SIG-M5 (cell line): Measurements from ENCODE around the gene OSBP2.

Experiments
- DNase-seq: peaks from one replicate; lab custom pipeline; 2025; lab: John Stamatoyannopoulos, UW

The OSBP2 gene

DNA sequence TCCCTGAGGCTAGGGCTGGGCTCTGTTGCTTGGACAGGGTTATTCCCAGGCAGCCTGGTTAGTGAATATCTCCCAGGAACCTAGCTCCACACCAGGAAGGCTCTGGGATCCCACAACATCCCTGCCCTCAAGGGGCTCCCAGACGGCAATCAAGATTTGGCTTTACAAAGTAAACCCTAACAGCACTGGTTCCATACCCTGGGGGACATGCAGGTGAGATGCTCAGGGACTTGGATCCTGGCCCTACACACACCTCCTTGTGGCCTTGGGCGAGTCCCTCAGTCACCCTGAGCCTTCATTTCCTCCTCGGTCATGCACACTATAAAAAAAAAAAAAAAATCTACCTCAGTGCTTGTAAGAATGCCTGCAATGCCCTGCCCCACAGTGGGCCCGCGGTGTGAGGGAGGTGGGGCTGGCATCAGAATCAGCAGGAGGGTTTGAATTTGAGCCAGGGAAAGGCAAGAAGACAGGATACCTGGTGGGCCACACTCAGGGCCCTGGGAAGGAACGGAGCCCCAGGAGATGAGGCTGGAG lies 187.6 kb downstream of the OSBP2 start:
- no peak for DNase-seq

GRCh38 chr22:30882974-30883533 lies 188.4 kb downstream of the OSBP2 start:
- no peak for DNase-seq

- no peak for DNase-seq
These were observed 189.0 kb downstream of the OSBP2 start for GRCh38 chr22:30883586-30884145.

DNA sequence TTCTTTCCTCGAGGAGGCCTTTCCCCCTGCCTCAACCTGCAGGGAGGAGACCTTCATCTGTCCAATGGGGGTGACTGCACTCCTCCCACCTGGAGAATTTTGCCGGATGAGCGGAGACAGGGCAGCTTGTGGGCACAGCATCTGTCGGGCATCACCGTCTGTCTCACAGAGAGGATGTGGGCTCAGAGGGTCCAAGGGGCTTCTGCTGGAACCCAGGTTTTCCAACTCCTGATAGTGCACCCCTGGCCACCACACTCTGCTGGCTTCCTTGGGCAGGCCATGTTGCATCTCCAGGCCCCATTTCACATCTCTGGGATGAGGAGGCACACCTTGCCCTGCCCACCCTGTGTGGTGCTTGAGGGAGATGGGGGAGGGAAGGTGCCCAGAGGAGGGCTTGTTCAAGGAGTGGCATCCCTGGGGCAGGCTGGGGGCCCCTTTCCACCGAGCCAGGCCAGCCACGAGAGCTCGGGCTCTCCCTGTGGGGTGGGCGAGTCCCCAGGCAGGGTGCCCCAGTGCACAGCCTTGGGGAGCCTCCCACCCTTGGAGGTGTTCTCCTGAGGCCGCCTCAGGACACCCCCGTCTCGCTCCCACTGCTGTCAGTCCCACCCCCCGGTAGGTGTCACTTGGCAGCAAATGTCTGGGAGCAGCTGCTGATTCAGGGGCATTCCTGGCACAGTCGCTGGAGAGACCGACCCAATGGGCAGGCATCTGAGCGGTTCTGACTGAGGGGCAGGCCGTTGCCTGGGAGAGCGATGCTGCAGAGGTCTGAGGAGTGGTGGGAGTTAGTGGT lies 189.7 kb downstream of the OSBP2 start:
- DNase-seq, result no peak

DNA sequence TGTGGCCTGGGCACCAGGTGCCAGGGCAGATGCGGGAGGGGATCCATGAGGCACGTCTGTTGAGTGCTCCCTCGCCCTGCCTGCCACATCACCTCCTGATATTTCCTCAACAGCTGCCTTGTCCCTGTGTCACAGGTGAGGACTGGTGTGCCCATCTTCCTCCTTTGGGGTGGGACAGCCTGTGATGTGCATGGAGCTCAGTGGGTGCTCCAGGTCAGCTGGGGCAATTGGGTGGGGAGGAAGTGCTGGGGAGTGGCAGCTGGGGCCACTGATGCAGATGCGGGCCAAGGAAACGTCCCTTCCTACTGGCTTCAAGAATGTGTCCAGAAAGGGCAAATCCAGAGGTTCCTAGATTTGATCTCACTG lies 190.3 kb downstream of the OSBP2 start:
- DNase-seq, result no peak

DNA sequence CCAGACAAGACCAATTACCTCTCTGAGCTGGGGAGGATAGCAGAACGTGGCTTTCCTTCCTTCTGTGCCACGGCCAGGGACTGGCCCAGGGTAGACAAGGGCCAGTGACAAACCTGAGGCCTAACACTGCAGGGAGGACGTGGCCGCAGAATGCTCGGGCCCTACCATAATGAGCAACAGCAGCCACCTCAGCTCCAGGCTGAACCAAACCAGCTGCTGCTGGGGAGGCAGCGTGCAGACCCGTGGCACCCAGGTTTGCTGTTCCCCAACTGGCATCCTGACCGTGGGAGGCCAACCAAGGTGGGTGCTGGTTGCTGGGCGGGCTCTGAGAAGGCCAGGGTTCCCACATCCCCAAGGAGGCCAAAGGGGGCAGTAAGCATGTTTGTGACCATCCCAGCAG lies 190.9 kb downstream of the OSBP2 start:
- no peak for DNase-seq

DNA sequence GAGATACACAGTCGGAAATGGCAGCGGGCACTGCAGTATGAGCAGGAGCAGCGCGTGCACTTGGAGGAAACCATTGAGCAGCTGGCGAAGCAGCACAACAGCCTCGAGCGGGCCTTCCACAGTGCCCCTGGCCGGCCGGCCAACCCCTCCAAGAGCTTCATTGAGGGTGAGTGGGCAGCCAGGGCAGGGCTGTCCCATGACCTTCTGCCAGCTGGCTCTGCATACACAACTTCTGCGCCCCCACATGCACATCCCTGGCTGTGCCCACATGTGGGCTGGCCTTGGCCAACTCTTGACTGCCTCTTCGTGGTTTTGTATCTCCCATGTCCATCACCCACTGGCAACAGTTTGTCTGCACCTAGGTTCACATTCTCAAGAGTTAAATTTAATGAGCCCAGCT lies 192.8 kb downstream of the OSBP2 start:
- no peak for DNase-seq

GRCh38 chr22:30887861-30888260 lies 193.2 kb downstream of the OSBP2 start:
- DNase-seq, result no peak

DNA sequence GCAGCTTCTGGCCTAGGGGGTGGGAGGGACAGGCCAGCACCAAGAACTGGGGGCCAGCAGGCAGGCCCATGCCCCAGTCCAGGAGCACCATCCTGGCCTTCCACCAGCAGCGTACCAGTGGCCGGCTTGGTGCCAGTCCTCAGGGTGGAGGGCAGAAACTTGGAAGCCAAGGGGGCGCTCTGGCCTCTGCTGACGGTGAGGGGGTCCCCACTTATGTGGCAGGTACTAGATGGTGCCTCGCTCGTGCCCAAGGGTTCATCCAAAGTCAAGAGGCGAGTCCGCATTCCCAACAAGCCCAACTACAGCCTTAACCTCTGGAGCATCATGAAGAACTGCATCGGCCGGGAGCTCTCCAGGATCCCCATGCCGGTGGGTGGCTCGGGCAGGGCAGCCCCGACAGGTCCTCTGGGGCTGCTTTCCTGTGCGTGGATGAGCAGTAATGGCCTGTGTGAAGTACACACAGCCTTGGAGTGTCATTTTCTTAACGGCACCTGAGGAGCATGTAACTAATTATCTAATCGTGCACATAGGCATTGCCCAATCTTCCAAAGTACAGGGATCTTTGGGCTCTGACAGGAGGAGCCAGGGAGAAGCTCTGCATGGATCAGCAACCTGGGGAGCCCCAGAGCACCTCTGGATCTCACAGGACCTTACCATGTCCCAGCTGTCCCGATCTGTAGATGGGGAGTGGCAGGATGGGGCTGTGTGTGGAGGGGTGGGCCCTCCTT lies 194.8 kb downstream of the OSBP2 start:
- no peak for DNase-seq

GRCh38 chr22:30889996-30890480 lies 195.4 kb downstream of the OSBP2 start:
- no peak for DNase-seq

DNA sequence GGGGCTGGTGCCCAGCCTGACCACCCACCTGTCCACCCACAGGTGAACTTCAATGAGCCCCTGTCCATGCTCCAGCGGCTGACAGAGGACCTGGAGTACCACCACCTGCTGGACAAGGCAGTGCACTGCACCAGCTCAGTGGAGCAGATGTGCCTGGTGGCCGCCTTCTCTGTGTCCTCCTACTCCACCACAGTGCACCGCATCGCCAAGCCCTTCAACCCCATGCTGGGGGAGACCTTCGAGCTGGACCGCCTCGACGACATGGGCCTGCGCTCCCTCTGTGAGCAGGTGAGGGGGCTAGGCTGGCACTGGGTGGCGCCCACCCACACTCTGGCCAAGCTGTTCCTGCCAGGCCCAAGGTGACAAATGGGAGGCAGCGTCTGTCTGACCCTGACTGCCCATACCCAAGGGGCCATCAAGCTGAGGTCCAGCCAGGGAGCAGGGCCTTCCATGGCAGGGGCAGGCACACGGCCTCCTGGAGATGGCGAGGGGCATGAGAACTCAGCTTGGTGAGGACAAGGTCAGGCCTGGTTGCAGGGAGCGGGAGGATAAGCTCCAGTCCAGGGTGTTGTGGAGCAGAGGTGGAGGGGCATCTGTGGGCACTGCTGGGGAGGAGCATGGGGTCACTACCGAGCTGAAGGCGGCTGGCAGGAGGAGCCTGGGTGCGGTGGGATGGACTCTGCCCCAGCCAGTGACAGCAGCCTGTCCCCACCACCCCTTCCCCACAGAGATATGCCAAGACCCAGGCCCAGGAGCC lies 196.2 kb downstream of the OSBP2 start:
- no peak for DNase-seq

GRCh38 chr22:30891443-30891755 lies 196.7 kb downstream of the OSBP2 start:
- no peak for DNase-seq

DNA sequence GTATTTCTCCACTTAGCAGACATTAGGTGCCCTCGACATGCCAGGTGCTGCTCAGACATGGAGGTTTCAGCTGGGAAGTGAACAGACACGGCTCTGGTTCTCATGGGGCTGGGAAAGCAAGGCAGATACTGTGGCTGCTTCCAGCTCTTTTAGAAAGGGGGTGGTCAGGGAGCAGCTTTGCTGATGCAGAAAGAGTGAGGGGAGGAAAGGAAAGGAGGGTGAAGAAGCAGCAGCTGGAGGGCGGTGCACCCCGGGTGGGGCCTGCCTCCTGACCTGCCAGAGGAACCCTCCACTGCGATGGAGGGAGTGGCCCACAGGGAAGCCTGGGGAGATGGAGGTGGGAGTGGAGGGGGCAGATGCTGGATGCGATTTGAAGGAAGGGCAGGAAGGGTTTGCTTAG lies 197.1 kb downstream of the OSBP2 start:
- no peak for DNase-seq

- DNase-seq, result no peak
These were observed 197.6 kb downstream of the OSBP2 start for GRCh38 chr22:30892286-30892685.

GRCh38 chr22:30892731-30893221 lies 198.1 kb downstream of the OSBP2 start:
- DNase-seq, result no peak

GRCh38 chr22:30893434-30894370 lies 199.0 kb downstream of the OSBP2 start:
- DNase-seq, result no peak

- no peak for DNase-seq
These were observed 199.7 kb downstream of the OSBP2 start for GRCh38 chr22:30894371-30894740.

- no peak for DNase-seq
These were observed 208.1 kb downstream of the OSBP2 start for GRCh38 chr22:30902496-30903357.

DNA sequence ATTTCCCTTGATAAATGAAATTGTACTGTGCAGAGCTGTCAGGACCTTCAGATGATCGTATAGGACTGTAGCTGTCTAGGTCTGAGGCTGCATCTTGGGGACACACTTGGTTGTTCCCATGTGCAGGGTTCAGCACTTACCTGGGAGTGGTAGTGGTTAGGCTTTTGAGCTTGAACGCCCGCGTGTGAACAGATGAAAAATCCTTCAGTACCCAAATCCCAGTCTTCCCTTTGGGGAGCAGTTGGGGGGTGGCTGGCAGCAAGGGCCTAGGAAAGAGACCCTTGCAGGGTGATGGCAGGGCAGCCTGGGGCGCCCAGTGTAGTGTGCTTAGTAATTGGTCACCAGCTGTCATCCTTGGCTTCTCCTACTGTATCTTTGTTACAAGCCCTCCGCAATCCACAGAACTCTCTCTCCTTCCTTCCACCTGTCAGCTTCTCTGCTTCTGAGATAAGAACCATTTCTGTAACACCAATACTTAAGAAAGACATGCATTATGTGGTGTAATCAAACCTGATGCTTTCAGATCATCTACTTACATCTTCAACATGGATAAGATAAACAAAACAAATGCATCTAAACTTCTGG lies 209.3 kb downstream of the OSBP2 start:
- no peak for DNase-seq
